Muscle layer of duodenum (tissue), 2 donors: ENCODE measurements around the gene NBAS.

Experiments
- H3K27ac ChIP-seq: one replicate; pipeline ENCODE4 v1.7.0; 2013; ENCODE audit warnings: mild to moderate bottlenecking, low read length
- H3K27me3 ChIP-seq: one replicate; pipeline ENCODE4 v1.7.0; 2013; ENCODE audit warnings: low read depth, mild to moderate bottlenecking, control low read depth, low read length
- H3K36me3 ChIP-seq, 2 donors: one replicate each; pipeline ENCODE4 v1.7.0; 2013; ENCODE audit warnings: low read length in 2 of 2, control low read depth in 1 of 2, mild to moderate bottlenecking in 1 of 2; ENCODE audit not compliant: insufficient read depth in 2 of 2, control insufficient read depth in 1 of 2
- H3K4me1 ChIP-seq, 2 donors: one replicate each; pipeline ENCODE4 v1.7.0; 2013; ENCODE audit warnings: low read length in 2 of 2, mild to moderate bottlenecking in 2 of 2, control low read depth in 1 of 2, moderate library complexity in 1 of 2; ENCODE audit not compliant: insufficient read depth in 2 of 2, control insufficient read depth in 1 of 2
- H3K4me3 ChIP-seq, 2 donors: one replicate each; pipeline ENCODE4 v1.7.0; 2013; ENCODE audit warnings: low read length in 2 of 2, low read depth in 1 of 2, mild to moderate bottlenecking in 1 of 2
- H3K9me3 ChIP-seq, 2 donors: one replicate each; pipeline ENCODE4 v1.7.0; 2013; ENCODE audit warnings: low read length in 2 of 2, control low read depth in 1 of 2, mild to moderate bottlenecking in 1 of 2; ENCODE audit not compliant: control insufficient read depth in 1 of 2
- donor health status: healthy.

NBAS gene

DNA sequence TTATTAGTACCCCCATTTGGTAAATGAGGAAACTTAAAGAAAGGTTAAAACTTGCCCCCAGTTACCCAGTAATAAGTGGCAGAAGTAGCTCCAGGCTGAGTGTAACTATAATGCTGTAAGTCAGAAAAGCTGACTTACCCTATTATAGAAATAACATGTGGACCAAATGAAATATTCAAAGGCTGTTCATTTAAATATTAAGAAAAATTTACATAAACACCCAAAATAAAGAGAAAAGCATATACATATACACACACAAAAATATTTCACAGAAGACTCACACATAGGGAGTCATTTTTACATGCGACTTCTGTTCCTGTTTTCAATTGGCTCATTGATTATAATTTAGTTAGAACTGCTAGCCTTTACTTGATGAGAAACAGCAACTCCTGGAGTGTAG lies 189.1 kb downstream of the NBAS start:
- H3K4me1 ChIP-seq = no peaks in the 10 kb centered on the region
- H3K9me3 ChIP-seq = no peaks in the 10 kb centered on the region
- no peaks in the 10 kb centered on the region for H3K27me3 ChIP-seq
- no peak overlapping the region for H3K27ac ChIP-seq
- no peak overlapping the region for H3K4me3 ChIP-seq
- H3K36me3 ChIP-seq = peaks cover 0 to 25% of the 10 kb centered on the region in 2 donors

GRCh38 chr2:15369129-15369528 lies 192.0 kb downstream of the NBAS start:
- Histone ChIP-seq H3K4me3 (no peak overlapping the region), H3K36me3 (peaks cover 3 to 33% of the 10 kb centered on the region in 2 donors), H3K4me1 (no peaks in the 10 kb centered on the region)

GRCh38 chr2:15367715-15368114 lies 193.4 kb downstream of the NBAS start:
- no peaks in the 10 kb centered on the region for H3K27me3 ChIP-seq
- H3K27ac ChIP-seq = no peak overlapping the region

More at GRCh38 chr2:15369129-15369528, 192.0 kb downstream of the NBAS start:
- Histone ChIP-seq H3K9me3 (no peaks in the 10 kb centered on the region), H3K27me3 (no peaks in the 10 kb centered on the region), H3K27ac (no peak overlapping the region)

DNA sequence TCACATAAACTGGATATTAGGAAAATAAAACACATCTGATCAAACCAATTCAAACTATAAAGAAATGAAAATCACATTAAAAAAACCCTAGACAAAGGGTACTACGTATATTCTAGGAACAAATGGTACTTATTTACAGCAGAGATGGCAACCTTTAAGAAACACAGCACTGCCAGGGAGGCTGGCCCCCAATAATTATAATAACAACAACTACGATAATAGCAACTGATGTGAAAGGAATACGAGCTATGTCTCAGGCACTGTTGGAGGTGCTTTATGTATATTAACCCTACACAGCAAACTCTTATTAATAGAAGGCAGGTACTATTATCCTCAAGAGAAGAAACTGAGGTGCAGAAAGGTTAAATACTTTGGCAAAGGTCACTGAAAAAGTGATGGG lies 193.9 kb downstream of the NBAS start:
- Histone ChIP-seq H3K4me1 (no peaks in the 10 kb centered on the region), H3K9me3 (no peaks in the 10 kb centered on the region), H3K27me3 (no peaks in the 10 kb centered on the region), H3K36me3 (peaks cover 3 to 29% of the 10 kb centered on the region in 2 donors), H3K27ac (no peak overlapping the region), H3K4me3 (no peak overlapping the region)

More at GRCh38 chr2:15367715-15368114, 193.4 kb downstream of the NBAS start:
- Histone ChIP-seq H3K4me1 (no peaks in the 10 kb centered on the region), H3K36me3 (peaks cover 3 to 29% of the 10 kb centered on the region in 2 donors), H3K9me3 (no peaks in the 10 kb centered on the region), H3K4me3 (no peak overlapping the region)

DNA sequence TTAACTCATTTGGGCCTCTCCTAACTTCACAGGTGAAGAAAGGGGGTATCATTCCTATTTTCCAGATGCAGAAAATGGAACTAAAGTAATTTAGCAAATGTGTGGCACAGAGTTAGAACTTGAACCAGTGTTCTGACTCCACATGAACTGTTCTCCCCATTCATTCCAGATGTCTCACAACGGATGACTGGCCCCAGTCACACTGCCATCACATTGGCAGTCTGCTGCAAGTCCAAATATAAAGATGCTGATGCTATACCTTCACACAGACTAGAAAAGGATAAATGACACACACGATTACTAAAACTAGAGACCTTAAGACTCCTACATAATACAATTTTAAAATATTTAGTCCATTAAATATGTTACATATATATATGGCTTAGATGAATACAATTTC lies 195.7 kb downstream of the NBAS start:
- no peaks in the 10 kb centered on the region for H3K9me3 ChIP-seq
- no peak overlapping the region for H3K4me3 ChIP-seq
- no peaks in the 10 kb centered on the region for H3K4me1 ChIP-seq
- H3K27me3 ChIP-seq = no peaks in the 10 kb centered on the region
- peaks cover 3 to 24% of the 10 kb centered on the region in 2 donors for H3K36me3 ChIP-seq
- H3K27ac ChIP-seq = no peak overlapping the region

DNA sequence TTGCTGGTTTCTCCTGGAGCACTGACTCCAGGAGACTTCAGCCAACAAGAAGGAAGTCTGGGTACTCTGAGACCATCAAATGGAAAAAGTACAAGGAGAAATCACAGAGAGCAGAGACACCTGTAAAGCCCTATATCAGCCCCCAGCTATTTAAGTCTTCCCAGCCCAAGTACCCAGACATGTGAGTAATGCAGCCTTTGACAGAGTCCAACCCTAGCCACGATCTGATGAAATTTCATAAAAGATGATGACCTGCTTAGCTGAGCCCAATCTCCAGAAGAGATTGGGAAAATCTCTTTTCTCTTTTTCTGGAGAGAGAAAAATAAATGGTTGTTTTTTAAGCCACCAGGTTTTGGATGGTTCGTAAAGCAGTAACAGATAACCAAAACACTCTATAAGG lies 196.6 kb downstream of the NBAS start:
- peaks cover 3 to 23% of the 10 kb centered on the region in 2 donors for H3K36me3 ChIP-seq
- H3K27me3 ChIP-seq = no peaks in the 10 kb centered on the region
- no peaks in the 10 kb centered on the region for H3K4me1 ChIP-seq
- no peak overlapping the region for H3K4me3 ChIP-seq
- no peaks in the 10 kb centered on the region for H3K9me3 ChIP-seq
- no peak overlapping the region for H3K27ac ChIP-seq

DNA sequence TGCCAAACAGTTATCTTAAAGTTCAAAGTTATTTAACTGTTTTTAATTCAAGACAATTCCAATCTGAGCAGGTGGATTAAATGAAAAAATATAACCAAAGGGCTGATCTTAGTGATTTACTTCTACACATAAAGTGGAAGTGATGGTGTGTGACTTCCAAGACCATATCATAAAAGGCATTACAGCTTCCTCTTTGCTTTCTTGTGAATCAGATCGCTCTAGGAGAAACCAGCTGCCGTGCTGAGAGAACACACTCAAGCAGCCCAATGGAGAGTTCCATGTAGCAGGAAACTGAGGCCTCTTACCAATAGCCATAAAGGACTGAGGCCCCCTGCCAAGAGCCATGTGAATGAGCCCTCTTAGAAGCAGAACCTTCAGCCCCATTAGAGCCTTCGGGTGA lies 197.4 kb downstream of the NBAS start:
- H3K27me3 ChIP-seq = no peaks in the 10 kb centered on the region
- H3K4me1 ChIP-seq = no peaks in the 10 kb centered on the region
- H3K9me3 ChIP-seq = no peaks in the 10 kb centered on the region
- peaks cover 3 to 23% of the 10 kb centered on the region in 2 donors for H3K36me3 ChIP-seq
- no peak overlapping the region for H3K4me3 ChIP-seq
- no peak overlapping the region for H3K27ac ChIP-seq

DNA sequence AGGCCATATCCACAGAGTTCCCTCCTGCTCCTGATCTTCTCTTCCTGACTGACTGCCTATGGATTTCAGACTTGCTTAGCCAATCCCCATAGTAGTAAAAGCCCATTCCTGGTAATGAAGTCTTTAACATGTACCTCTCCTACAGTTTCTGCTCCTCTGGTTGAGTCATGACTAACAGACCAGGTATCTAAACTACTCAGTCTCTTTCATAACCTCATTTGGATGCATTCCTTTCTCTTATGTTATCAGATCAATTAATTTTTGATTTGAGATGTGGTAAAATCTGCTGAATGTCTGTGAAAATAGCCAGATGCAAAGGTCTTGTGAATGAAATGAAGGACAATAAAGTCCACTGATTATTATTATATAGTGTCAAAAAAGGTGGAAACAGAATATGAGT lies 198.0 kb downstream of the NBAS start:
- no peak overlapping the region for H3K4me3 ChIP-seq
- H3K27ac ChIP-seq = no peak overlapping the region
- no peaks in the 10 kb centered on the region for H3K9me3 ChIP-seq
- peaks cover 3 to 23% of the 10 kb centered on the region in 2 donors for H3K36me3 ChIP-seq
- no peaks in the 10 kb centered on the region for H3K4me1 ChIP-seq
- H3K27me3 ChIP-seq = no peaks in the 10 kb centered on the region

- peaks cover 3 to 9% of the 10 kb centered on the region in 2 donors for H3K36me3 ChIP-seq
- H3K27ac ChIP-seq = no peak overlapping the region
- H3K9me3 ChIP-seq = no peaks in the 10 kb centered on the region
- no peak overlapping the region for H3K4me3 ChIP-seq
- no peaks in the 10 kb centered on the region for H3K27me3 ChIP-seq
- H3K4me1 ChIP-seq = no peaks in the 10 kb centered on the region
Measured at GRCh38 chr2:15359716-15360531, 201.2 kb downstream of the NBAS start.

DNA sequence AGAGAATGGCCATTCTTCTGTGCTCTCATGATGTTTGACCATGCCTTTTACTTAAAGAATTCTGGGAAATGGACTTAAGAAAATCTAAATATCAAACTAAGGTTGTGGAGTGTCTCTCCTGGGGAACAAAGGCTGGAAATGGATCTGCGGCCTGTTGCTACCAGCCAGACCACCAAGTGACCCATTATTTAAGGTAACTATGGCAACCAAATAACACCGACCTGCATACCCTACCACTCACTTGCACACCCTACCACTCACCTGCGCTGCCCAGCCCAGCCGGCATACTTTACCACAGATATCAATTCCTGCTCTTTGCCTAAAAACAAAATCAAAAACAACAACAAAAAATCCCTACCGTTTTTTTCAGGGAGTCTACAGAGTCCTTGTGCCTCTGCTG lies 203.2 kb downstream of the NBAS start:
- Histone ChIP-seq H3K4me3 (no peak overlapping the region), H3K9me3 (no peaks in the 10 kb centered on the region), H3K27me3 (no peaks in the 10 kb centered on the region), H3K4me1 (no peaks in the 10 kb centered on the region), H3K27ac (no peak overlapping the region), H3K36me3 (peaks cover 3 to 5% of the 10 kb centered on the region in 2 donors)

GRCh38 chr2:15357186-15357585 lies 203.9 kb downstream of the NBAS start:
- no peaks in the 10 kb centered on the region for H3K4me1 ChIP-seq
- no peaks in the 10 kb centered on the region for H3K27me3 ChIP-seq
- peaks cover 7 to 11% of the 10 kb centered on the region in 2 donors for H3K36me3 ChIP-seq
- no peaks in the 10 kb centered on the region for H3K9me3 ChIP-seq
- no peak overlapping the region for H3K27ac ChIP-seq
- H3K4me3 ChIP-seq = no peak overlapping the region

DNA sequence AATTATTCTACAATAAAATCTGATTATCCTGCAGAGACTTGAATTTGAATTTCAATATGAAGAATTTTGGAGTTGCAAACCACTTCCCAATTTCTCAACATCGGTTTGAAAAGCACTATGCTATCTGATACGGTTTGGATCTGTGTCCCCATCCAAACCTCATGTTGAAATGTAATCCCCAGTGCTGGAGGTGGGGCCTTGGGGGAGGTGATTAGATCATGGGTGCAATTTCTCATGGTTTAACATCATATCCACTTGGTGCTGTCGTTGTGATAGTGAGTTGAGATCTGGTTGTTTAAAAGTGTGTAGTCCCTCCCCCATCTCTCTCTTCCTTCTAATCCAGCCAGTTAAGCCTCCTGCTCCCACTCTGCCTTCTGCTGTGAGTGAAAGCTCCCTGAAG lies 205.7 kb downstream of the NBAS start:
- H3K4me1 ChIP-seq = no peaks in the 10 kb centered on the region
- no peaks in the 10 kb centered on the region for H3K9me3 ChIP-seq
- peaks cover 9 to 27% of the 10 kb centered on the region in 2 donors for H3K36me3 ChIP-seq
- H3K4me3 ChIP-seq = no peak overlapping the region
- no peak overlapping the region for H3K27ac ChIP-seq
- no peaks in the 10 kb centered on the region for H3K27me3 ChIP-seq
